SK-N-SH (cell line): ENCODE measurements around the gene KLF15.

ENCODE experiments used
- CHD2 ChIP-seq: fragments of 150-350 bp; IDR thresholded peaks from 2 replicates; pipeline ENCODE4 v1.6.1; 2018; ENCODE audit warnings: low read length; ENCODE audit not compliant: partially characterized antibody
- EP300 ChIP-seq, 2 experiments: IDR thresholded peaks; 2 replicates each; pipeline versions ENCODE4 v1.4.0 to v1.6.1; 2012; ENCODE audit warnings: borderline replicate concordance in 1 of 2, low read depth in 1 of 2, low read length in 1 of 2
- POLR2AphosphoS5 ChIP-seq: IDR thresholded peaks from 2 replicates; pipeline ENCODE4 v1.6.1; 2012; ENCODE audit warnings: low read depth, low read length
- TAF1 ChIP-seq: IDR thresholded peaks from 2 replicates; pipeline ENCODE4 v1.6.1; 2012; ENCODE audit warnings: low read depth, mild to moderate bottlenecking, low read length, moderate library complexity, borderline replicate concordance
- TF ChIP-seq, protein P1 (sequence below): fragments of 200-600 bp; sonication (generic); IDR thresholded peaks from 2 replicates; pipeline ENCODE4 v1.6.1; 2017; ENCODE audit warnings: antibody characterized with exemption, mild to moderate bottlenecking, moderate library complexity

DNA sequence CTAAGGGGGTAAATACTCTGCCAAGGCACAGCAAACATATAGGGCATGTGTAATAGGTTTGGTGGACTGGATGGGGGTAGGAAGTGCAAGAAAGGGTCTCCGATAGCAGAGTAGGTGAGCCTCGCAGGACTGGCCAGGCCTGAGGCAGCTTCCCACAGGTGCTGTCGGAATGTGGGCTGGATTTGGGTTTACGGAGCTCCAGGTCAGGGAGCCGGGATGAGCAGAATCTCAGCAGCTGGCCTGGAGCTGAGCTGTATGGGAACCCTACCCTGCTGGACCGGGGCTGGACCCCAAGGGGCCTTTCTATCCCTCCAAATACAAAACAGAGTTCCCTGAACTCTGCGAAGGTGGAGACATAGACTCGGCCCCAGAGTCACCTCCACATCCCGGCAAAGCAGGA is 15.0 kb downstream of the KLF15 start:
- TF ChIP-seq TAF1: no peak
- TF ChIP-seq POLR2AphosphoS5: no peak
- TF ChIP-seq, protein P1, sequence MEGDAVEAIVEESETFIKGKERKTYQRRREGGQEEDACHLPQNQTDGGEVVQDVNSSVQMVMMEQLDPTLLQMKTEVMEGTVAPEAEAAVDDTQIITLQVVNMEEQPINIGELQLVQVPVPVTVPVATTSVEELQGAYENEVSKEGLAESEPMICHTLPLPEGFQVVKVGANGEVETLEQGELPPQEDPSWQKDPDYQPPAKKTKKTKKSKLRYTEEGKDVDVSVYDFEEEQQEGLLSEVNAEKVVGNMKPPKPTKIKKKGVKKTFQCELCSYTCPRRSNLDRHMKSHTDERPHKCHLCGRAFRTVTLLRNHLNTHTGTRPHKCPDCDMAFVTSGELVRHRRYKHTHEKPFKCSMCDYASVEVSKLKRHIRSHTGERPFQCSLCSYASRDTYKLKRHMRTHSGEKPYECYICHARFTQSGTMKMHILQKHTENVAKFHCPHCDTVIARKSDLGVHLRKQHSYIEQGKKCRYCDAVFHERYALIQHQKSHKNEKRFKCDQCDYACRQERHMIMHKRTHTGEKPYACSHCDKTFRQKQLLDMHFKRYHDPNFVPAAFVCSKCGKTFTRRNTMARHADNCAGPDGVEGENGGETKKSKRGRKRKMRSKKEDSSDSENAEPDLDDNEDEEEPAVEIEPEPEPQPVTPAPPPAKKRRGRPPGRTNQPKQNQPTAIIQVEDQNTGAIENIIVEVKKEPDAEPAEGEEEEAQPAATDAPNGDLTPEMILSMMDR: no peak
- TF ChIP-seq CHD2: no peak
- no peak for TF ChIP-seq EP300 (IDR thresholded peaks at IDR 0.05; ENCODE audit: borderline replicate concordance in 1 of 2, low read depth in 1 of 2, low read length in 1 of 2)
